NCI-H1092 treated with DMSO at 0.1 percent for 48 hours (cell line): ENCODE results near the gene FGD1.

Experiments used
- DNase-seq: peaks from one replicate; lab custom pipeline; 2025; lab: John Stamatoyannopoulos, UW

Gene FGD1

DNA sequence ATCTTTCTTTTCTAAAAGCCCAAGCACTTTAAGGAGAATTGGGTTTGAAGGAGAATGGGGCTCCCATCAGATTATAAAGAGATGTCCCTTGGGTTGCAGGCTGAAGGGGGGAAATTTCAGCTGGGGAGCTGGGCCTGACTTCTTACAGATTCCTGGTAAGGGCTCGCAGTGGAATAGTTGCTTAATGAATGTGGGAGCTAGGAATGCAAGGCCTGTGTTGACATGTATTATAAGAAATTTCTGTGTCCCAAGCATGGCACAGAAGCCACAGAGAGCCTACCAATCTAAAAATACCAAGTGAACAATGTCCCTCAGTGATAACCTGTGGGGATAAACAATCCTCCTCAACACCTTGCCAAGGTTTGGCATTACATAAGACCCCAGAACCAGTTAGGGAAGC lies 98.9 kb downstream of the FGD1 start:
- DNase-seq = no peak
